Measurements from ENCODE around the gene JUND. TPM values are rescaled to one million over a fixed set of nuclear protein-coding genes. Genes with fewer than 3 reads are reported as not detected.

The JUND gene
- total and polyA plus RNA-seq, 2 of the 8 experiments (the other 6 are each of a cell fraction or from before 2014, with no cell fraction given): 54.0 to 77.5 TPM

DNA sequence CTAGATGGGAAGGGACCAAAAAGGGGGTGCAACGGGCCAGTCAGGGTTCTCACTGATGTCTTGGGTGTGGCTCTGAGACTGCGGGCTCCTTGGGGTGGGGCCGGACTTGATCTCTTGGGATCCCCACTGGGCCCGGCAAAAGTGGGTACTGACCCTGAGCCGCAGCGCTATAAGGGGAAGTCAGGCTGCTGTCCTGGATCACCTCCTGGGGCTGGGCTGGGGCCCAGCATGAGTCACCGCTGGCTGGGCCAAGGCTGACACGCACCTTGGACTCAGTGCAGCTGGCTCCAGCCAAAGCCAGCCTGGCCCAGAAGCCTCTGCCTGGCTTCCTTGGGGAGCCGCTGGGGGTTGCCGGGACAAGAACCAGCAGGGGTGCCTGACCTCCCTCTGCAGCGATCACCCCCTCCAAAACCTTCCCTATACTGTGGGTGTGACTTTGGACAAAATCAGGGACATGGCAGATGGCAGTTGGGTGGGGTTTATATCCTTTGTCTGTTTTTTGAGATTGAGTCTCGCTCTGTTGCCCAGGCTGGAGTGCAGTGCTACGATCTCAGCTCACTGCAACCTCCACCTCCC, 6.6 kb downstream of the JUND start:
- H3K18ac ChIP-seq (ENCODE audit: extremely low read depth, low read length): no peak overlapping the region; the same call in 1 of the 2 replicates
- ChIA-PET POLR2A (ENCODE audit: partially characterized antibody) (interaction anchor here (0.5 to 10.3 kb wide), 6 partner anchors 11 to 107 kb away, joined by 3 to 224 read pairs (median 4); partner anchors contain the start of genes LSM4 and PGPEP1), CTCF (ENCODE audit: partially characterized antibody) (interaction anchor here (0.9 to 13.6 kb wide), 13 partner anchors 24 to 162 kb away, joined by 3 to 242 read pairs (median 5); partner anchors contain the start of genes GDF15, LSM4 and PDE4C)
- peaks cover 0 to 9% (median 8%) of the 10 kb centered on the region in 4 experiments; a peak in 6 of 7 replicates for H3K4me1 ChIP-seq (replicated peaks in 1 of 4; ENCODE audit: control insufficient read depth in 3 of 4, insufficient read depth in 4 of 4, low read length in 3 of 4)
- 0 out of 2 replicates have a peak overlapping the region, but pooled peaks have one; percentile 23 for H2BK12ac ChIP-seq (ENCODE audit: low read depth, low read length)
- H4K8ac ChIP-seq (ENCODE audit: extremely low read depth, insufficient read depth, low read length): peak overlapping the region; percentile 71; the same call in 1 of the 2 replicates
- no peak overlapping the region for H2BK20ac ChIP-seq (ENCODE audit: low read length)
- H2BK120ac ChIP-seq (replicated peaks; ENCODE audit: low read depth, low read length): no peak overlapping the region
- WGBS, 2 experiments (ENCODE audit: extremely low coverage in 1 of 2, insufficient coverage in 1 of 2, insufficient read length in 1 of 2, insufficient replicate concordance in 2 of 2, low coverage in 1 of 2, low lambda C conversion rate in 2 of 2, missing lambda C conversion rate in 1 of 2): 93% methylated on average over 13 of the region's 13 CpGs; no CpG with 5 or more reads in 1 of the 2 experiments
- TF ChIP-seq, protein P1, sequence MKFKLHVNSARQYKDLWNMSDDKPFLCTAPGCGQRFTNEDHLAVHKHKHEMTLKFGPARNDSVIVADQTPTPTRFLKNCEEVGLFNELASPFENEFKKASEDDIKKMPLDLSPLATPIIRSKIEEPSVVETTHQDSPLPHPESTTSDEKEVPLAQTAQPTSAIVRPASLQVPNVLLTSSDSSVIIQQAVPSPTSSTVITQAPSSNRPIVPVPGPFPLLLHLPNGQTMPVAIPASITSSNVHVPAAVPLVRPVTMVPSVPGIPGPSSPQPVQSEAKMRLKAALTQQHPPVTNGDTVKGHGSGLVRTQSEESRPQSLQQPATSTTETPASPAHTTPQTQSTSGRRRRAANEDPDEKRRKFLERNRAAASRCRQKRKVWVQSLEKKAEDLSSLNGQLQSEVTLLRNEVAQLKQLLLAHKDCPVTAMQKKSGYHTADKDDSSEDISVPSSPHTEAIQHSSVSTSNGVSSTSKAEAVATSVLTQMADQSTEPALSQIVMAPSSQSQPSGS (IDR thresholded peaks at IDR 0.05; ENCODE audit: low read length): no peak
- peak; percentile 57; the same call in 1 of the 2 replicates for TF ChIP-seq JUND (IDR thresholded peaks at IDR 0.05; ENCODE audit: low read length)
- TF ChIP-seq CEBPB (IDR thresholded peaks at IDR 0.05; ENCODE audit: low read depth, low read length): no peak
- no peak for TF ChIP-seq CHD1 (IDR thresholded peaks at IDR 0.05; ENCODE audit: low read depth, low read length)
- TF ChIP-seq TAF7 (optimal IDR thresholded peaks at IDR 0.05; ENCODE audit: borderline replicate concordance, low read depth, low read length): no peak
- TF ChIP-seq POLR2A (IDR thresholded peaks at IDR 0.05; ENCODE audit: control extremely low read depth in 1 of 2, low read depth in 2 of 2, low read length in 2 of 2): peak; percentile 28 to 75
- TF ChIP-seq, protein P2, sequence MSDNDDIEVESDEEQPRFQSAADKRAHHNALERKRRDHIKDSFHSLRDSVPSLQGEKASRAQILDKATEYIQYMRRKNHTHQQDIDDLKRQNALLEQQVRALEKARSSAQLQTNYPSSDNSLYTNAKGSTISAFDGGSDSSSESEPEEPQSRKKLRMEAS (IDR thresholded peaks at IDR 0.05): no peak
- no peak for TF ChIP-seq NRF1 (IDR thresholded peaks at IDR 0.05; ENCODE audit: low read depth, low read length)
- TF ChIP-seq JUN (IDR thresholded peaks at IDR 0.05; ENCODE audit: low read depth, low read length): no peak
- TF ChIP-seq POLR2AphosphoS5 (IDR thresholded peaks at IDR 0.05; ENCODE audit: low read depth, low read length): peak; percentile 87; the same call in 1 of the 2 replicates
- H3K79me2 ChIP-seq (ENCODE audit: control insufficient read depth in 1 of 2, insufficient read depth in 2 of 2, low read length in 2 of 2): peaks cover 0 to 18% of the 10 kb centered on the region in 2 experiments; a peak in 2 of 4 replicates
- H3K79me1 ChIP-seq (ENCODE audit: low read depth, low read length): peaks cover 13% of the 10 kb centered on the region; the same call in 1 of the 2 replicates
- H3K23ac ChIP-seq (ENCODE audit: insufficient read length): no peak overlapping the region
- no peak overlapping the region for H3K27ac ChIP-seq (ENCODE audit: low read depth, low read length)
- FAIRE-seq (no peak), DNase-seq (ENCODE audit: low read depth in 1 of 2, low spot score in 2 of 2) (no peak)
- H2AK5ac ChIP-seq (ENCODE audit: low read depth, low read length): no peak overlapping the region
- no peaks in the 10 kb centered on the region for H3K9me3 ChIP-seq (ENCODE audit: insufficient read depth in 2 of 2, low read depth in 1 of 2, low read length in 1 of 2)
- no peak overlapping the region for H2BK15ac ChIP-seq (ENCODE audit: low read length)
- no peak overlapping the region for H2BK5ac ChIP-seq (ENCODE audit: low read depth, low read length)
- no peak overlapping the region for H2AFZ ChIP-seq (ENCODE audit: low read length)
- H3K23me2 ChIP-seq (ENCODE audit: low read depth, low read length): no peaks in the 10 kb centered on the region
- no peaks in the 10 kb centered on the region for H3K27me3 ChIP-seq (replicated peaks in 1 of 4; ENCODE audit: control insufficient read depth in 3 of 4, extremely low read depth in 1 of 4, insufficient read depth in 3 of 4, low read length in 3 of 4)
- H4K5ac ChIP-seq (ENCODE audit: insufficient read length, low read depth, low read length): no peak overlapping the region
- no peak overlapping the region for H3K4ac ChIP-seq (replicated peaks; ENCODE audit: insufficient read length, low read depth, low read length)
- no peak overlapping the region for H3K4me3 ChIP-seq (ENCODE audit: extremely low read depth in 1 of 4, insufficient read depth in 2 of 4, low read depth in 3 of 4, low read length in 4 of 4)
- no peak overlapping the region for H3K56ac ChIP-seq (replicated peaks; ENCODE audit: insufficient read length, low read depth, low read length)
- peaks cover 0 to 5% (median 3%) of the 10 kb centered on the region in 4 experiments; a peak in 3 of 8 replicates for H3K36me3 ChIP-seq (ENCODE audit: control insufficient read depth in 2 of 4, insufficient read depth in 4 of 4, low read length in 3 of 4)
- H3K14ac ChIP-seq (ENCODE audit: insufficient read length): no peak overlapping the region
- no peak overlapping the region for H3K4me2 ChIP-seq (ENCODE audit: insufficient read depth in 1 of 2, low read depth in 2 of 2, low read length in 2 of 2)
- no peak overlapping the region for H3K9ac ChIP-seq (replicated peaks in 1 of 4; ENCODE audit: extremely low read depth in 1 of 4, low read depth in 3 of 4, low read length in 3 of 4)
- peaks cover 11 to 20% of the 10 kb centered on the region in 2 experiments for H4K20me1 ChIP-seq (replicated peaks in 1 of 2; ENCODE audit: control insufficient read depth in 1 of 2, insufficient read depth in 2 of 2, low read length in 2 of 2)
- no peak overlapping the region for H4K91ac ChIP-seq (replicated peaks; ENCODE audit: insufficient read length, low read length)

Measured in H1 (cell line).